ENCODE measurements around the gene EXOSC5.
A peak's percentile ranks its signal among the peaks of the same experiment; 100 is the strongest.
"Not testable (repeated sequence)": the region's sequence is repeated elsewhere in the genome, so short reads cannot be mapped to it uniquely, and the experiment has no call there.

Gene EXOSC5

GRCh38 chr19:41397086-41398049 is at the start of gene EXOSC5, which contains the start of gene BCKDHA:
TSS of gene EXOSC5 (minus strand) at chr19:41397359. CDS start at chr19:41397328, 31 bp downstream.
TSS of gene BCKDHA (plus strand) at chr19:41397818. CDS start at chr19:41397828, 10 bp downstream.
- peak; percentile 99 for DNase-seq

- DNase-seq, result no peak
Observed at GRCh38 chr19:41445575-41445974, 48.4 kb upstream of the EXOSC5 start.

GRCh38 chr19:41443813-41444455 is 46.8 kb upstream of the EXOSC5 start:
- DNase-seq, result peak; percentile 97

GRCh38 chr19:41442473-41443355 is 45.6 kb upstream of the EXOSC5 start, which contains the start of gene ERICH4:
TSS of gene ERICH4 (plus strand) at chr19:41443156. CDS start at chr19:41443170, 14 bp downstream.
- DNase-seq, result no peak

GRCh38 chr19:41441321-41441945 is 44.3 kb upstream of the EXOSC5 start:
- DNase-seq, result no peak

GRCh38 chr19:41439441-41440222 is 42.5 kb upstream of the EXOSC5 start, which contains the start of gene DMAC2:
TSS of gene DMAC2 (minus strand) at chr19:41439912. CDS start at chr19:41439899, 13 bp downstream.
- peak; percentile 98 for DNase-seq

- no peak for DNase-seq
Observed at GRCh38 chr19:41437944-41438574, 40.9 kb upstream of the EXOSC5 start.

- no peak for DNase-seq
Observed at GRCh38 chr19:41436674-41436951, 39.5 kb upstream of the EXOSC5 start.

- DNase-seq, result no peak
Observed at GRCh38 chr19:41435936-41436673, 38.9 kb upstream of the EXOSC5 start.

GRCh38 chr19:41435376-41435775 is 38.2 kb upstream of the EXOSC5 start:
- DNase-seq, result not testable (repeated sequence)

GRCh38 chr19:41434450-41434849 is 37.3 kb upstream of the EXOSC5 start:
- no peak for DNase-seq

GRCh38 chr19:41433171-41433570 is 36.0 kb upstream of the EXOSC5 start:
- DNase-seq, result no peak

- DNase-seq, result no peak
Observed at GRCh38 chr19:41431426-41432386, 34.5 kb upstream of the EXOSC5 start.

GRCh38 chr19:41430922-41431321 is 33.8 kb upstream of the EXOSC5 start:
- DNase-seq, result no peak

- no peak for DNase-seq
Observed at GRCh38 chr19:41428481-41428859, 31.3 kb upstream of the EXOSC5 start.

GRCh38 chr19:41427647-41428480 is 30.7 kb upstream of the EXOSC5 start:
- DNase-seq, result no peak

GRCh38 chr19:41426952-41427646 is 29.9 kb upstream of the EXOSC5 start, which contains the start of gene B3GNT8:
TSS of gene B3GNT8 (minus strand) at chr19:41427374. CDS start at chr19:41426778, 596 bp downstream.
- DNase-seq, result peak; percentile 28
